ENCODE data around the gene CHD2.

CHD2 gene

GRCh38 chr15:93001881-93002280 lies 101.8 kb downstream of the CHD2 start:
- TF ChIP-seq, protein P1, sequence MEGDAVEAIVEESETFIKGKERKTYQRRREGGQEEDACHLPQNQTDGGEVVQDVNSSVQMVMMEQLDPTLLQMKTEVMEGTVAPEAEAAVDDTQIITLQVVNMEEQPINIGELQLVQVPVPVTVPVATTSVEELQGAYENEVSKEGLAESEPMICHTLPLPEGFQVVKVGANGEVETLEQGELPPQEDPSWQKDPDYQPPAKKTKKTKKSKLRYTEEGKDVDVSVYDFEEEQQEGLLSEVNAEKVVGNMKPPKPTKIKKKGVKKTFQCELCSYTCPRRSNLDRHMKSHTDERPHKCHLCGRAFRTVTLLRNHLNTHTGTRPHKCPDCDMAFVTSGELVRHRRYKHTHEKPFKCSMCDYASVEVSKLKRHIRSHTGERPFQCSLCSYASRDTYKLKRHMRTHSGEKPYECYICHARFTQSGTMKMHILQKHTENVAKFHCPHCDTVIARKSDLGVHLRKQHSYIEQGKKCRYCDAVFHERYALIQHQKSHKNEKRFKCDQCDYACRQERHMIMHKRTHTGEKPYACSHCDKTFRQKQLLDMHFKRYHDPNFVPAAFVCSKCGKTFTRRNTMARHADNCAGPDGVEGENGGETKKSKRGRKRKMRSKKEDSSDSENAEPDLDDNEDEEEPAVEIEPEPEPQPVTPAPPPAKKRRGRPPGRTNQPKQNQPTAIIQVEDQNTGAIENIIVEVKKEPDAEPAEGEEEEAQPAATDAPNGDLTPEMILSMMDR (IDR thresholded peaks at IDR 0.05; ENCODE audit: low read depth, low read length, missing control alignments) = no peak
- DNase-seq (ENCODE audit: low read depth) = no peak

GRCh38 chr15:93005133-93005532 lies 105.0 kb downstream of the CHD2 start:
- DNase-seq (ENCODE audit: low read depth) = no peak
- TF ChIP-seq, protein P1 (IDR thresholded peaks at IDR 0.05; ENCODE audit: low read depth, low read length, missing control alignments) = no peak
- H3K4me3 ChIP-seq (ENCODE audit: low read depth, low read length) = no peak overlapping the region

More at GRCh38 chr15:93001881-93002280, 101.8 kb downstream of the CHD2 start:
- H3K4me3 ChIP-seq (ENCODE audit: low read depth, low read length) = no peak overlapping the region

- DNase-seq (ENCODE audit: low read depth) = no peak
- TF ChIP-seq, protein P1 (IDR thresholded peaks at IDR 0.05; ENCODE audit: low read depth, low read length, missing control alignments) = no peak
- H3K4me3 ChIP-seq (ENCODE audit: low read depth, low read length) = no peak overlapping the region
Observed at GRCh38 chr15:93007994-93008393, 107.9 kb downstream of the CHD2 start.

DNA sequence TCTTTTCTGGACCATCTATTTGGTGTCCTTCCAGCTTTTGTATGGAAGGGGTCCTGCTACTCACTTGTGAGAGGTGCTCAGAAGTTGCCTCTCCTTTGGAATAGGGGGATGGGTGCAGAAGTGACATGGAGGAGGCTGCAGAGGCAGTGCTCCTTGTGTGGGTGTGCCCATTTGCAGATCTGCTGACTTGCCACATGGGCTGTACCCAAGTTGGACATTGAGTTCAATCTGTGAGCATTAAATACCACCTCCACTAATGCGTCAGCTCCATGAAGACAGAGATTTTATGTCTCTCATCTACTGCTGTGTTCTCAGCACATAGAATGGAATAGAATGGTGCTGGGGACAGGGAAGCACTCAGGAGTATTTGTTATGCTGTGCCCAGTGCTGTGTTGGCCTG lies 112.7 kb downstream of the CHD2 start:
- no peak for DNase-seq (ENCODE audit: low read depth)
- TF ChIP-seq, protein P1 (IDR thresholded peaks at IDR 0.05; ENCODE audit: low read depth, low read length, missing control alignments) = no peak
- no peak overlapping the region for H3K4me3 ChIP-seq (ENCODE audit: low read depth, low read length)

- DNase-seq (ENCODE audit: low read depth) = no peak
- TF ChIP-seq, protein P1 (IDR thresholded peaks at IDR 0.05; ENCODE audit: low read depth, low read length, missing control alignments) = no peak
Observed at GRCh38 chr15:93017526-93017925, 117.4 kb downstream of the CHD2 start.

DNA sequence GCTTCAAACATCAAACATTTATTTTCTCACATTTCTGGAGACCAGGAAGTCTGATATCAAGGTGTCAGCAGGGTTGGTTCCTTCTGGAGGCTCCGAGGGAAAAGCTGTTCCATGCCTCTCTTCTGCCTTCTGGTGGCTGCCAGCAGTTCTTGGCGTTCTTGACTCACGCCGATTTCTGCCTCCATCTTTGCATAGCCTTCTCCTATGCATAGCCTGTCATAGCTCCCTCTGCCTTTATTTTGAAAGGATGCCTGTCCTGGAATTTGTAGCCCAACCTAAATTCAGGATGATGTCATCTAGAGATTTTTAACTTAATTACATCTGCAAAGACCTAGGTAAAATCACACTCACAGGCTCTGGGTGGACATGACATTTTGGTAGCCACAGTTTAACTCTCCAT lies 118.5 kb downstream of the CHD2 start:
- H3K4me3 ChIP-seq (ENCODE audit: low read depth, low read length) = no peak overlapping the region
- TF ChIP-seq, protein P1 (IDR thresholded peaks at IDR 0.05; ENCODE audit: low read depth, low read length, missing control alignments) = no peak
- no peak for DNase-seq (ENCODE audit: low read depth)

More at GRCh38 chr15:93017526-93017925, 117.4 kb downstream of the CHD2 start:
- no peak overlapping the region for H3K4me3 ChIP-seq (ENCODE audit: low read depth, low read length)

DNA sequence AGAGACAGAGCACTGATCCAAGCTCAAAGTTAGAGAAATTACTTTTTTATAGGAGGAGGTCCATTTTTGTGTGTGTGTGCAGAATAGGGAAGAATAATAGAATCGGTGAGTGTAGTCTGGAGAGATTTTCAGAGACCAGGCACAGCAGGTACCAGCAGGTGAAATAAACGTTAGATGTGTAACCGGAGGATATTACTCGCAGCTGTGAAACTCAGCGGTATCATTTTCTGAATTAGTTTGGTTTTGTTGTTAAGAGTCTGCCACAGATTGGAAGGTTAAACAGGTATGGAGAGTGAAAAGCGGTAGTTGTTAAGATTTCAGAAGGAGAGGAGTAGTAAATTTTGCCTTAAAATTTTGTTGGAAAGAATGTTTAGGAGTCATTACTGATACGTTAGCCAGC lies 119.0 kb downstream of the CHD2 start:
- no peak for DNase-seq (ENCODE audit: low read depth)
- no peak overlapping the region for H3K4me3 ChIP-seq (ENCODE audit: low read depth, low read length)
- TF ChIP-seq, protein P1 (IDR thresholded peaks at IDR 0.05; ENCODE audit: low read depth, low read length, missing control alignments) = no peak
